GM19438 (cell line): ENCODE results near the gene MYMX.

Source experiments
- ATAC-seq: cut with Tn5 transposase; IDR thresholded peaks from one replicate; pipeline ENCODE4 v1.9.1; 2021; ENCODE audit warnings: low read depth; ENCODE audit not compliant: unreplicated experiment

The MYMX gene

DNA sequence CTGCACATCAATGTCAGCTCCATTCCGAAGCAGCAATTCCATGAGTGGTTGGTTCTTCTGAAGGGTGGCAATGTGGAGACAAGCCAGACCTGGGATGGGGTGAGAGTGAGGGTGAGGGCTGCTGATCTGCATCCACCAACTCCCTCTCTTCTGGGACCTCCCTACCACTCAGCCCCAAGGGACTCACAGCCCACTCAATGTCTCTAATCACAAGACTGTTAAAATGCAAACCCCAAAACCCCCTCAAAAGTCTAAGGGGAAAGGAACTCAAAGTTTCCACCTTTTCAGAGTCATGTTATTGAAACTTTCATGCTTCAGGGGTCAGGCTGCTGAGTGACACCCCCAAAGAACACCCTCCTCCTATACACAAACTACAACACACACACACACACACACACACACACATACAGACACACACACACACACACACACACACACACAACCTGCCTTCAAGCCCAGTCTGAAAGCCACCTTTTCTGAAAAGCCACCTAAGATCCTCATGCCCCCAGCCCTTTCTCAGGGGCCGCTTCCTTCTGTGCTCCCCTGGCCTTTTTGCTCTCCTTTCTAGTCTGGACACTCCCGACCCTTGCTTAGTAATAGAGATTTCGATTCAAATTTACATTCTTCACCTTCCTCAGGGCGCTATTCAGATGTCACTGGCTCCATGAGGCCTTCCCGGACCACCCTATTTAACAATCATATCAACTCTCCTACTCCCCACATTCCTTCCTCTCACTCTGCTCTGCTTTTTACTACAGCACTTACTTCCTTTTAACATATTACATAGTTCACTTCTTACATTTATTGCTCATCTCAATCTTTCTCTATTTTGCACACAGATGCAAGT, 43.9 kb downstream of the MYMX start:
- ATAC-seq: no peak

DNA sequence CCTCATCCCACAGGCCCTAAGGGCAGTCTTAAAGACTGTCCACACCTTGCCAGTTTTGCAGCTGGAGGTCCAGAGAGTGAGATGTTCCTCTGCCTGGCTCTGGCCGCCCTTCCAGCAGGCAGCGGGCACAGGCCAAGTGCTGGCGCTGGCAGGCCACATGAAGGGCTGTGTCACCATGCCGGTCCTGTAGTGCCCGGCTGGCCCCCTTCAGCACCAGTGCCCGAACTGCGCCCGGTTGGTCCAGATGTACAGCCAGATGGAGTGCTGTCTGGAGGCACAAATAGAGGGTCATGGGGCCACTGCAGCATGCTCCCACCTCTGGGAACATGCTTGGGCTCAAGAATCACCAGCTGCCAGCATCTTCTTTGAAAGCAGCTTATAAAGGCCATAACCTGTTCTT, 44.9 kb downstream of the MYMX start:
- ATAC-seq: no peak

GRCh38 chr6:44262467-44263353, 46.0 kb downstream of the MYMX start:
- ATAC-seq: no peak

DNA sequence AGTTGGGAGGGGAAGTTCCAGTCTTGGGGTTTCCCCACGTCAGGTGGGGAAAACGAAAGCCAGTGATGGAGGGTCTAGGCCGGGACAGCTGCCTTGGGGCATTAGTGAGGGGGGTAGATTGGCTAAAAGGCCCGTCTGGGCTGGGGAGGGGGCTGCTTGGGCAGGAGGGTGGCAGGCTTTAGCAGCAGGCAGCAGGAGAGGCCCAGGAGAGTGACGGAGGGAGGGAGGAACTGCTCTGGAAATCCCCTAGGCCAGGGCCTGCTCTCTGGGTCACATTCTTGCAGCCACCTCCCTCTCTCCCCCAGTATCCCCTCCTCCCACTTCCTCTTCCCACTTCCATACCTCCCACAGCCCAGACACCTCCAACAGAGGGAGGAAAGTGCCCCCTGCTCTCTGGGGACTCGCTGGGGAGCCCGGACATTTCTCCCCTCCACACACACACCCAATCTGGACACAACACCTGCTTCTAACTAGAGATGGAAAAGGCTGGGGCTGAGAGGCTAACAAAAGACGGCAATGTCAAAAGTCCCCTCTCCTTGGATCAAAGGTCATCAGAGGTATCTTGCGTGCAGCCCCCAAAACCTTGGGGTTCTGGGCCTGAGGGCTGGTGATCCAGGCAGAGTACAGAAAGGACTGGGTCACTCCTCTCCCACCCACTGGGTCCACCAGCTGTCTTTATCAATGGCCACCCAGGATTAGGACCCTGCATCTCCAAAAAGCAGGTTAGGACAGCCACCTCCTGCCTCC, 46.8 kb downstream of the MYMX start:
- no peak for ATAC-seq

- peak; percentile 28 for ATAC-seq
These were observed 47.7 kb downstream of the MYMX start for GRCh38 chr6:44264154-44265006.

DNA sequence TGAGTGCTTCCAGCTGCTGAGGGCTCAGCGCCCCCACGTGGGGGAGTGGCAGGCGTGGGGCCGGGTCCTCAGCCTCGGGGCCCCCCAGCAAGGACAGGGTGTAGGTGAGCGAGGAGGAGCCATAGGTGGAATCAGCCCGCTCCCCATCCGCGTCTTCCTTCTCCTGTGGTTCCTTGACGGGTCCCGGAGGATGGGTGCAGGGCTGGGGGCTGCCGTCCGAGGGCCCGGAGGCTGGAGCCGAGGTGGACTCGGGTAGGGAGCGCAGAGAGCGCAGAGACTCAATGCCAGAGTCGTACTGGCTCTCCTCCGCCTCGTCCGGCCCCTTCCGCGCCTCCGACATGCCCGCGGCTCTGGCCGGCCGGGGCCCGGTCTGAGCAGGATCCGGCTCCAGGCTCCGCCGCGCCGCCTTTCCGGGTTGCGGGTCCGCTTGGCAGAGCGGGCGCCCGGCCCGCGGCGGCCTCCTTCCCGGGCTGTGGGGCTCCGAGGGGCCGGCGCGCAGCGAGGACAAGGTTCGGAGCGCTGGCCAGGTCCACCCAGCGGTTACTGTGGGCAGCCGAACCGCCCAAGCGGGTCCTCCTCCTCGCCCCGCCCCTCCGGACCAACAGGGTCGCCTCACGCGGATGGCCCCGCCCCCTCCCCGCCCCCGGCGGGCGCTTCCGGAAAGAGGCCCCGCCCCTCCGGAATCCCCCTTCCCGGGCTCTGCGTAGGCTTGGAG, 48.4 kb downstream of the MYMX start, which contains the start of gene NFKBIE:
TSS of gene NFKBIE (minus strand) at position 545 of the 715 bp plus-strand sequence. CDS start at position 340, 205 bp downstream.
- peak; percentile 38 for ATAC-seq

GRCh38 chr6:44265722-44266233, 49.1 kb downstream of the MYMX start:
- no peak for ATAC-seq

DNA sequence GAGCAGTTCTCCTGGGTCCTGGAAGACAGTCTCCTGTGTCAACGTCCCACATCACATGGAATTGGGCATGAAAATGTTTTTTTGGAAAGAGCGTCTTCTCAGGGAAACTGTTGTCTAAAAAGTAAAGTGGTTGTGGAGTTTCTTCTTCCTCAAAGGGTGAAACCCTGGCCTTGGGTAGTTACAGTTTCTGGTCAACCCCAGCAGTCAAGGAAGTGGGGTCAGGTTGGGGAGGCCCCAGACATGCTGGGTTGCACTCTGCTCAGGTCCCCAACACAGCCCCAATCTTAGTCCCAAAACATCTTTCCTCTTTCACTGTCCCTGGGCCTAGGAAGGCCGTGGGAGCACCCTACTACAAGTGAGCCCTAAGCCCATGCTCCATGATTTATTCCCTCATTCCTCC, 49.6 kb downstream of the MYMX start:
- ATAC-seq: peak; percentile 29

- ATAC-seq: no peak
These were observed 50.5 kb downstream of the MYMX start for GRCh38 chr6:44267252-44267651.
